HG02840 (cell line): Measurements from ENCODE around the gene GRM7.

Source experiments
- ATAC-seq: cut with Tn5 transposase; IDR thresholded peaks from one replicate; pipeline ENCODE4 v1.9.1; 2021; ENCODE audit warnings: mild to moderate bottlenecking, moderate library complexity, moderate number of reproducible peaks; ENCODE audit not compliant: unreplicated experiment, low FRiP score

GRM7 gene

DNA sequence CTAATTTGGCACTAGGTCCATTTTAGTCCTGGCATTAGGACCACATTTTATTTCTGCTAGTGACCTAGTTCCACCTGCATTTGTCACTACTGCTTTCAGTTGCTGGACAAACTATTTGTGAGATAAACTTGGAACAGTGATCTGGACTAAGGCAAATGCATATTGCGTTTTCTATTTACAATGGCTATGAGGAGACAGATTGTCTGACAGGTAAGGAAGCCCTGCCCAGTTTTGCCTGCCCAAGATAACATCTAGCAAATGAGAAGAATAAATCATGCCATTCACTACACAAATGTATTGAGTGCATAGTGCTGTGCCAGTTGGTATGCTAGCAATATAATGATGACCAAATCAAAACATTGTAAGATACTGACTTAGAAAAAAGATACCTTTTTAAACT, 245.7 kb downstream of the GRM7 start:
- no peak for ATAC-seq

DNA sequence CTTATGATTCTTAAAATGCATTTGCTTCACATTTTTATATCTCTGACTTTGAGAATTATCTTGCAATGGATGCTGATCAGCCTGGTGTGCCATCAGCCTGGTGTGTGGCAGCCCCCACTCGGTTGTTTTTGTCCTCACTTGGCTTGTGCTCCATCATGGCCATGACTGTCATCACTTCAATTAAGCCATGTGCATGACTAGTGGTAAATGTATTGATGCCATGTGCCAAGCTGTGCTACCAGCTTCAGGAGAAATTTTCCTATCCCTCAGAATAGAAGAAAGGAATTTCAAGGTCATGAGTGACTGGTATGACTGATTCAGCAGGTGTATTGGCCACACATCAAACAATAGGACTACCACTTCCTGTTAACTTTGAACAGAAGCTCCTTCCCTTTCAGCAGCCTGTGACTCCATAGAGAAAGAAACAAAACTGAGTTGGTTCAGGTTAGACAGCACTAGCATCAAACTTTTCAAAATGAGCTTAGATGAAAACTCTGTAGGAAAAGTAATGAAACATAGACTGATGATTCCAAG, 251.7 kb downstream of the GRM7 start:
- no peak for ATAC-seq

DNA sequence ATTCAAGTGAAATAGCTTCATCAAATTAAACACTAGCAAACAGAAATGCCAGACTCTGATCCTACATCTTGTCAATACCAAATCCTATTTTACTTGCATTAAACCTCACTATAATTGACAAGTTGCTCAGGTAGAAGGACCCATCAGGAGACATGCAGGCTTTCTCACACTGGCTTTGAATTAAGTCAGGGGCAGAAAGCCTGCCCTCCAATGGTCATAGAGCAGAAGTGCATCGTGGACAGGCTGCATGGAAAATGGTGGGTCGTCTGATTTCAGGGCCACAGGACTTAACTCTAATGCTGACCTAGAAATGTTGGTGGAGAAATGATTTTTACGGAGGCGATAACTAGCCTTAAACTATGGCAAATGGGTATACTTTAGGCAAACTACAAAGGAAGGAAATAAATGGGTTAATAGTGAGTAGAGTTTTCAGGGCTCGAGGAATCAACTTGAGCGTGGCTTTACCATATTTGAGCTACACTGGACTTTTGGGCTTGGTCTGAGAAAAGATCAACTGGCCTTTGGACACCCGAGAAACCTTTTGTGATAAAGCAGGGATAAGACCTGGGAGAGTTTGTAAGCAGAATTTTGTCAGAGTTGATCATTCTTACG, 283.9 kb downstream of the GRM7 start:
- no peak for ATAC-seq

DNA sequence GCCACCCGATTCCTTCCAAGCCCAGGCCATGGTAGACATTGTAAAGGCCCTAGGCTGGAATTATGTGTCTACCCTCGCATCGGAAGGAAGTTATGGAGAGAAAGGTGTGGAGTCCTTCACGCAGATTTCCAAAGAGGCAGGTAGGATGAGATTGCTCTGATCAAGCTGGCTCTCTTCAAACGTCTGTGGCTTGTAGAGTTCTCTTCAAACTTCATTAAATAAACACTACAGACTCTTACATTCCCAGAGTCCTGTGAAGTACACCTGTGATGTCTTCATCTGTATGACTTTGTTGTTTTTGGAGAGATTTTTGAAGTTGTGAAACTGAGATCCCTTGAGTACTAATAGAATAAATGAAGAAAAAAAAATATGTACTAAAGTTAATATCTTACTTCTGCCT, 285.6 kb downstream of the GRM7 start:
- ATAC-seq, result no peak

DNA sequence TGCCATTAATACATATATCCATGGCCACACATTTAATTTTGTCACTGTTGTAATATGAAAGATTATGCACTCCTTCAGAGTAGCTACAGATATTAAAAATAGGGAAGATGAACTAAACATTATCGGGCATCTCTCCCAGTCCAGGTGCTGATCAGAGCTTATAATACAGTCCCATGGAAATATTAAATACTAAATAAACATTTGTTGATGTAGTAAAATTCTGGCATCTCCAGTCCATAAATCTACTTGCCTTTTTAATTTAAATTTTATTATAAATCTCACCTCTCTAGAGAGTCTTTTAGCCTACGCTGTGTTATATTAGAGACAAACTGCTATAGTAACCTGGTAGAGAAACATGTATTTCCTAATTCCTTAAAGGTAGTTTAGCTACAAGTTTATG, 297.6 kb downstream of the GRM7 start:
- ATAC-seq, result no peak

DNA sequence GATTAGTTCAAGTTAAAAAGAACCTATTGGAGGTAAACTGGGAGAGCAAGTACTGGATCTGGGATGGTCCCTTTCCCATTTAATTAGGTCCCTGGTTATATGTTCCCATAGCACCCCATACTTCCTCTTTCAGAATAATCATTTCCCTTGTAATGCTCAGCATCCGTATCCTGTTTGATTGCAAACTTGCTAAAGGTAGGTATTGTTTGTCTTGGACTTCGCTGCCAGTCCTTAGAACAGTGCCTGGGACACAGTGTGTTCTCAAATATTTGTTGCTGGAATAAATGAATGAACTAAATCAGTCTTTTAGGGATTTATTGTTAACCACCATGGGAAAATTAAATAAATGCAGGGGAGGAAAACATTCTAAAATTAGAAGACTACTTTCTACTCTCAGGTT, 299.8 kb downstream of the GRM7 start:
- no peak for ATAC-seq

DNA sequence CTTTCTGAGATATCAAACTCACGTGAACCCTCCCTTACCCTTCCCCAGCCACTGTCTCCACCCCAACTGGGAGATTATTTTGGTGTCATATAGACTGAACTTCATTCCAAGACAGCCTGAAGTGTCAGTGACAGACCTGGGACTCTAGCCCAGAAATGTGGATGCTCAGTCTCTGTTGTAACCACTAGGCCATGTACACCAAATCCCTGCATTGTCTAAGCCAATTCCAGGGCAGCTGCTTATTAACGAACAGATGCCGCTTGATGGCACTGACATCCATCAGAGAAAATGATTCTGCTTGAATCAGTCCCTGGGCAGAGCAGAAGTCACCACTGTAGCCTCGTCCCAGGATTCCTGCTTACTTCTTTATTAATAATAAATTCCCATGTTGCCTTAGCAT, 305.5 kb downstream of the GRM7 start:
- ATAC-seq, result no peak

DNA sequence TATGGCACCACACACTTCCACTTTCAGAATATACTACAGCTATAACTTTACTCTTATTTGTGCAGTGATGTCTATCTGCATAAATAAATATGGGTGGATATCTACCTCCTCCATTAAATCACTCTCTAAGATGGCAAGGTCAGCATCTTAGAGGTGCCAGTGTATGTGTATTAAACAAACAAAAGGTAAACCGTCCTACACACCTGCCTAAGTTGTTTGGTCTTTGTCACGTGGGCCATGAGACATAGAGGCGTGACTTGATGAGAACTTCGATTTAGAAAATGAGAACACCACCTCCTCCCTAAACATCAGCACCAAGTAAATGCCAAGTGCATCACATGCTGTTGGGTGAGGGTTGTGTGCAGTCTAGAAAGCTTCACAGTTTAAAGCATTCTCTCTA, 310.6 kb downstream of the GRM7 start:
- ATAC-seq, result no peak

DNA sequence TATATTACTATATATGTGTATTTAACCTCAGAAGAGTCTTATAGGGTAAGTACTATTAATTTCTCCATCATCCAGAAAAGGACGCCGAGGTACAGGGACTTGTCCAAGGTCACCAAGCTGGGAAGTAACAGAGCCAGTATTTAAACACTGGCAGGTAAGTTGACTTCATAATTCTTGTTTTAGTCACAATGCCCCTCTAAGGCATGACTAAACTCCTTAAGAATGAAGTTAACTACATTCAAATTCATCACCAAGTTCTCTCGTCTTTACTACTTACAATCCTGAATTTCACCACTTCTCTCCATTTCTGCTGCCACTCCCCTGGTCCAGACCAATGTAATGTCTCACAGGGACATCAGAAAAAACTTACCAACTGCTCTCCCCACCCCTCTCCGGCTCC, 312.1 kb downstream of the GRM7 start:
- ATAC-seq, result no peak

DNA sequence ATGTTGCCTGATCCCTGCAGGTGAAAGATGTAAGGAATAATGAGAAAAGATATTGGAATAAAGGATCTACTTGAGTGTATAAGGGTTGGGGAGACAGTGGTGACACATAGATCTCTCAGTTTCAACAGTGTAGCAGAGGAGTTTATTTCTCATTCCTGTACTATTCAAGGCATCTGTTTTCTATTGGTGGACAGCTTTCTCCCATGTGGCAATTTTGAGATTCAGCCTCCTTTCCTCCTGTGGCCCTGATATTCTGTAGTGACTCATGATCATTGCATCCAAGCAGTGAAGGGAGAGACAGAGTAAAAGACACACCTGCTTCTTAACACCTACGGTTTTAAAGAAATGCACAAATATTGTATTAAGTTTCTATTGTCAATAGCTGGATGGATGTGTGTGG, 327.6 kb downstream of the GRM7 start:
- ATAC-seq, result no peak

DNA sequence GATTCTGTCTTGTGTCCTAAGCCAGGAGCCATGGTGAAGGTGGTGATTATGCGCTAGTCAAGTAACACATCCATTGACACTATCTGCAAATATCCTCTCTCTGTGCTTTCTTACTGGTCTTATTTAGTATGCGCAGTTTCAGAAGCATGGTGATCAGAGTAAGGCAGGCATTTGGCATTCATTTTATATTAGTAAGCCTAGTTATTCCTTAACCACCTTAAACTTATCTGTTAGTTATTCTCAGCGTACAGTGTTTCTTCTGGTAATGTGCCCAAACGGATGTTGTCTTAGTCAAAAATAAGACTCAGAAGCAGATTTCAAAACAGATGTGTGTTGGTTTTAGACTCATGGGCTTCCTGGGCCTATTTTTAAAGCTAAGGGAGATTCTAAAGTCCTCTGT, 329.2 kb downstream of the GRM7 start:
- ATAC-seq, result peak; percentile 71

DNA sequence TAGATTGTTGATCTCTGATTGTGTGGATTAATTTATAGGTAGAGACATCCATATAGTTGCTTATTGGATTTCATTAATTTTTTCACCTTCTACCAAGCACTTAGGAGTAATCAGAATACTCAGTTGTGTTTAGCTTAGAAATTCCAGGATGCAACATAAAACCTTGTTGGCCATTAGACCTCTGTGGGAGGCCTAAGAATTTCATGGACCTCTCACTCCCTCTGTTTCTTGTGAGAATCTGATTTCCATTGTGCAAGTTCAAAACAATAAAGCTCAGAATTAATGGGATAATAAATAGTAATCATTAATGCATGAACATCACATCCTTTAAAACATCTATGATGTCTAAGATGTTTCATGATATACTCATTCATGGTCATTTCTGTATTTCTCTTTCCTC, 332.4 kb downstream of the GRM7 start:
- no peak for ATAC-seq

DNA sequence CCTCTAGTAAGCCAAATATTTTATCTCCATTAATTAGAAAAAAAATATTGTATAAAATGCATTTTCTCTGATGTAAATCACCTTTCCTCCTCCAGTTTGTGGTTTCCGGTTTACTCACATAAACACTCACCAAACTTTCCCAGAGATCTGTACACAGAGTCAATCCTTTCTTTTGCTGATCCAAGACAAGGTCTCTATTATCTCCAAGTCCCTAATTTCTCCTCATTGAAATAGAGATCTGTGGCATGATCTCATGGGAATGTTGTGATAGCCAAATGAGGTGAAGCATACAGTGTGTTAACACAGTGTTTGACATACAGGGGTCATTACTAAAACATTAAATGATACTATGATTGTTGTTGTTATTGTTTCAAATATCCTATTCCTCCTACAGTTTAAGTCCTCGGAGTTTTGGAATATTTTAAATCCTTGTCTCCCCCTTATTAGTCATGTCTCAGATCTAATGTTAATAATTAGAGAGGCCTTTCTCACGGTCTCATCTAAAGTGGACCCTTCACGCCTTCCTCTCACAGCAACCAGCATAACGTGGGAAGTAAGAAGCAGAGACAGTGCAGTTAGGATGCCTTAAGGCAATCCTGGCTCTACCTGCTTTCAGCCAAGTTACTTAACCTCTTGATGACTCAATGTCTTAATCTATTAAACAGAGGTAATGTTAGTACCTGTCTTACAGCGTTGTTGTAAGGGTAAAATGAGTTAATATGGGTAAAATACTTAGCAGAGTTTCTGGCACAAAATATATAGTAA, 333.3 kb downstream of the GRM7 start:
- ATAC-seq, result no peak

DNA sequence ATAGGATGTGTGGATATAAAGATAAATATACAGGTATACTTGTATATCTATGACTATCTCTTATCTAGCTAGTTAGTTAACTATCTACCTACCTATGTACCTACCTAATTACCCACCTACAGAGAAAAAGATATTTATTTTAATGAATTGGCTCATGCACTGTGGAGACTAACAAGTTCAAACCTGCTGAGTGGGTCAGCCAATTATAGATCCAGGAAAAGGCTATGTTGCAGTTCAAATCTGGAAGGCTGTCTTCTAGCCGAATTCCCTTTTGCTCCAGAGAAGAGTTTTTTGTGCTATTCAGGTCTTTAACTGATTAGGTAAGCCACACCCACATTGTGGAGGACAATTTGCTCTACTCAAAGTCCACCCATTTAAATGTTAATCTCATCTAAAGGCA, 335.0 kb downstream of the GRM7 start:
- ATAC-seq, result no peak

DNA sequence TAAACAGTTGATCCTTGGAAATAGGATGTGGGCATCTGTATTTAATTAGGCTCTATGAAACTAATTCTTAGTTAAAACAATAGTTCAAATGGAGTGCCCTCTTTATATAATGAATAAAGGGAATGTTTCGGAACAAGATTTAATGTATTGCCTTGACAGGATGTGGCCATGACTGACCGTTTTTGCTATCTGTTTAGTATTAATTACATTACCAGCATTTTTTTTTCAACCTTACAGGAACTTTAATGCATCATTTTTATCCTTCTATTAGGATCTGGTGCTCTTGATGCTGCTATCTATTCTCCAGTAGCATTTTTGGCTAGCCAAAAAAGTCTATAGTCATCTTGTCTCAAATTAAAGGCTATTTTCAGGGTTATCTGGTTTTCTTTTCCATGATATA, 340.9 kb downstream of the GRM7 start:
- ATAC-seq, result no peak

DNA sequence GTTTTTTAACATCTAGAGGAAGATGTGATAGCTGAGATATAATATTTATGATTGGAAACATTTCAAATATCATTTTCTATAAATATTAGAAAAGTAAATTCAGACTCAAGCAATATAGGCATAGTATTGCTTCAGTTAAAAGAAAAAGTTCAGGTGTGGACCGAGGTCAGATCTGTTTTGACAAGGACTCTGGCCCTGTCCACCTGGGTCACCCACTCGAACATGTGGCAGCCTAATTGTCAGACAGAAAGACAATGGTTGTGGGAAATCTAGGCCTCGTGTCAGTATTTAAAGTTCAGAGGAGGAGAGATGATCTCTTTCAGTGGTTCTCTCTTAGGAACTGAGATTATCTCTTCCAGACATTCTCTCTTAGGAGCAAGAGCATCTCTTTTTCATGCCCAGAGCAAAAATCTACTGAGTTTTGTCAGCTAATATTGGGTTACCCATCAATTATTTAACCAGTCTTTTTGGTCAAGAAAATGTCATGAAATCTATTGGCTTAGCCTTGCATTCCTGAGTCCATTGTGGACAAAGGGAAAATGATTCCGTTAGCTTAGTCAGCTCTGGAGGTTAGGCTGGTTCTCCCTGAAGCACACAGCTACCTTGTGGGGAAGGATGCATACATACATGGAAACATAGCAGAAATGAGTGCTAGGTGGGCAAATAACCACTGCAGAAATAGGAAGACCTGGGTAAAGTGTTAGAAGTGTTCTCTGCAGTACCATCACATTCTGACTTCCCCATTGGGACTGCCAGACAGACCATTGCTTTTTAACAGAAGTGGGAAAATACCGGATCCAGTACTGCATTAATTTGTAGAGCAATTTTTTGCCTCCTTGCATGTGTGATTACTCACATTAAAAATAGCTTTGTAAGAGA, 343.3 kb downstream of the GRM7 start:
- peak; percentile 45 for ATAC-seq

DNA sequence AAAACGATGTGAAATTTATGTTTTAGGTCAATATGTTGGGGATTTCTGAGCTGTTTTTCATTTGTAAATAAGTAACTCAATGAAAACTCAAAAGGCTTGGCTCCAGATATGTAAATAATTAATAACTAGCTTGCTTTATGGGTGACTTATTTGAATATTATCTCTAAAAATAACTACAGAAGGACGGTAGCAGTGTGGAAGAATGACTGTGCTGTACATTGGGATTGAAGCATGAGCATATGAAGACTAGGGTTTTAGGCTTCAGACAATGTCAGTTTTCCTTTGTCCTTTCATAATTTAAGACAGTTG, 343.9 kb downstream of the GRM7 start:
- peak; percentile 45 for ATAC-seq

DNA sequence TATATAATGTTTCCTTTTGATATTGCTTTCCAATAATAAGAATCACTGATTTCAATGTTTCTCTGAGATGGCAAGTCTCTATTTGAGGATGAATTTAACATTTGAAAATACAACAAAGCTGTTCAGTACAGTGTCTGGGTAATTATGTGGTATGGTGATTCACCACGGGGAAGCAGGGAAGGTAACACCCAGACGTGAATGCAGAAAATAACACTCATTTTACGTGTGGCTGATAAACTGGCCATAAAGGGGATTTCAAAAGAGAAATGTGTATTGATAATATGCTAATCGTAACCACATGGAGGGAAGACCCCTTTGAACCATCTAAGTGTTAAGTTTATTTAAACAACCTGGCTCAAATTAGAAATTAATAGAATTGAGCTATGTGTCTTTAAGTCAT, 344.6 kb downstream of the GRM7 start:
- ATAC-seq, result peak; percentile 47

DNA sequence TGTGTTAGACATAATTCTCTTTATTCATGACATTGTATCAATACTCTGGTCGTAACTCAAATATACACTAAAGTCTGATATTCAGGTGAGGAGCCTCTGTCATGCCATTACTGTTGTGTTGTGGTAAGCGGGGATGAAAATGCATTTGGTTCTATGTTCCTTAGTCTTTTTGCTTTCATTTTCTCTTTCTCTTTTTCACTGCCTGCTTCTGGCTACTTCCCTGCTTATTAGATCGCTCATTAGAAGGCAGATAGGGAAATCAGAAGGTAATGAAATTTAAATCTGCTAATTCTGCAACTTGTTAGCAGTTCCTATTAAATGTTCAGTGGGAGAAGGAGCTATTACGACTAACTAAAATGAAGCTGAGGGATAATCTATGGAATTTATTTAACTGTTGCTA, 345.0 kb downstream of the GRM7 start:
- peak; percentile 43 for ATAC-seq

DNA sequence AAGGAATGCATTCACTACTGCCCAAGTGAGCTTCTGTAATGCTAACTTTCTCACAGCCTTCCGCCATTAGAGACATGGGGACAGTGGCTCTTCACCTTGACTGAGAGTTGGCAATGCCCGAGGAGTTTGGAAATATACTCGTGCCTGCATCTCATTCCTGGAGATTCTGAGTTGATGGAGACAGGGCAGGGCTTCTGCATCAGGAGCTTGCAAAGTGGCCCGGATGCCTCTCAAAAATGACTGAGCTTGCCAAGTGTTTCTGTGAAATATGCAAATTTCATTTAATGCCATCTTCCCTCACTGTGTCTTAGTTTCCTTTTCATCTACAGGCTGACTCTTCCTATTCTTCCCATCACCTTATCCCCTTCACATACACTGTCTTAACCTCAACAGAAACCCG, 346.2 kb downstream of the GRM7 start:
- no peak for ATAC-seq

DNA sequence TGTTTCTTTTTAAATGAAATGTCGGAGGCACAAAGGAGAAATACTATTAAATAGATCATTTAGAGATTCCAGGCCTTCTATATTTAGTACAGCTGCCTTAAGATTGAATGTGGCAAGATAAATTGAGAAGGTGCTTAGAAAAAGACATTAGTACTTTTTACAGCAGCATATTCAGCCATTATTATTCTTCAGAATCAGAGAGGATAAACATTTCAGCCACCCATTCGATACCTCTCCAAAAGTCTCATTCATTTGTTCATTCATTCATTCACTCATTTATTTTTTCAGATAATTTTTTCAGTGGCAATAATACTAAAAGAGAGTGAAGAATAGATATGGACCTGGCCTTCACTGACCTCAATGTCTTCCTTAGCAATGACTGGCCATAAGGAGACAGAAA, 347.0 kb downstream of the GRM7 start:
- no peak for ATAC-seq
